HEK293 (cell line): ENCODE data around the gene MECR.
A peak's percentile ranks its signal among the peaks of the same experiment; 100 is the strongest.

Source experiments
- CTCF ChIA-PET: fragments of 350-600 bp; formaldehyde crosslinking; extraction: SDS; loops from one replicate; lab custom pipeline; 2021; ENCODE audit warnings: antibody characterized with exemption; lab: Yijun Ruan, JAX
- POLR2A ChIA-PET: fragments of 300-600 bp; formaldehyde crosslinking; extraction: SDS; loops from one replicate; lab custom pipeline; 2020; ENCODE audit warnings: antibody characterized with exemption, inconsistent platforms; lab: Yijun Ruan, JAX
- H3K27ac ChIP-seq: fragments of 200-500 bp; sonication (Bioruptor generic); 2 replicates; pipeline ENCODE4 v1.5.1; 2014; ENCODE audit warnings: low read depth, low read length, control low read depth, inconsistent platforms; ENCODE audit errors: extremely low read depth
- H3K36me3 ChIP-seq, 2 experiments: fragments of 200-500 bp in 1 of 2; sonication (Bioruptor generic) in 1 of 2; 1 replicate in 1 of 2; 2 replicates in 1 of 2; pipeline ENCODE4 v1.5.1; 2014 to 2017; ENCODE audit warnings: inconsistent platforms in 2 of 2, low read length in 2 of 2; ENCODE audit not compliant: control insufficient read depth in 2 of 2, insufficient read depth in 1 of 2
- H3K4me1 ChIP-seq: fragments of 200-500 bp; sonication (Bioruptor generic); 2 replicates; pipeline ENCODE4 v1.5.1; 2014; ENCODE audit warnings: mild to moderate bottlenecking, low read length, inconsistent platforms; ENCODE audit not compliant: control insufficient read depth, insufficient read depth
- H3K4me3 ChIP-seq: 2 replicates; pipeline ENCODE4 v1.5.1; 2011; ENCODE audit warnings: low read depth, mild to moderate bottlenecking, control low read depth, low read length, moderate library complexity
- H3K9me3 ChIP-seq: fragments of 200-500 bp; sonication (Bioruptor generic); 2 replicates; pipeline ENCODE4 v1.5.1; 2014; ENCODE audit warnings: low read depth, low read length, inconsistent platforms; ENCODE audit not compliant: control insufficient read depth, insufficient read depth
- FEZF1 ChIP-seq: fragments of 450-650 bp; formaldehyde crosslinking; IDR thresholded peaks from 2 replicates; pipeline ENCODE4 v1.5.1; 2016; ENCODE audit warnings: missing biosample characterization, missing genetic modification characterization
- KLF9 ChIP-seq: fragments of 450-650 bp; formaldehyde crosslinking; IDR thresholded peaks from 2 replicates; pipeline ENCODE4 v1.5.1; 2016; ENCODE audit warnings: missing biosample characterization, missing genetic modification characterization, low read depth
- OVOL3 ChIP-seq: fragments of 450-650 bp; formaldehyde crosslinking; IDR thresholded peaks from 2 replicates; pipeline ENCODE4 v1.5.1; 2016; ENCODE audit warnings: missing biosample characterization, missing genetic modification characterization
- SCRT1 ChIP-seq: fragments of 450-650 bp; formaldehyde crosslinking; IDR thresholded peaks from 2 replicates; pipeline ENCODE4 v1.5.1; 2016; ENCODE audit warnings: missing biosample characterization, missing genetic modification characterization, borderline replicate concordance
- SETDB1 ChIP-seq: IDR thresholded peaks from one replicate; pipeline ENCODE4 v1.6.1; 2017; ENCODE audit warnings: mild to moderate bottlenecking, low read length, moderate library complexity, mixed read lengths; ENCODE audit not compliant: insufficient read length
- SP2 ChIP-seq: fragments of 450-650 bp; formaldehyde crosslinking; IDR thresholded peaks from 2 replicates; pipeline ENCODE4 v1.5.1; 2016; ENCODE audit warnings: missing biosample characterization, missing genetic modification characterization
- SP7 ChIP-seq: fragments of 450-650 bp; formaldehyde crosslinking; IDR thresholded peaks from 2 replicates; pipeline ENCODE4 v1.5.1; 2016; ENCODE audit warnings: missing biosample characterization, missing genetic modification characterization
- TRIM28 ChIP-seq: IDR thresholded peaks from 2 replicates; pipeline ENCODE4 v1.6.1; 2011; ENCODE audit warnings: low read length, control low read depth, borderline replicate concordance
- ZNF175 ChIP-seq: fragments of 450-650 bp; formaldehyde crosslinking; IDR thresholded peaks from 2 replicates; pipeline ENCODE4 v1.5.1; 2016; ENCODE audit warnings: missing biosample characterization, missing genetic modification characterization
- ZNF223 ChIP-seq: fragments of 450-650 bp; formaldehyde crosslinking; IDR thresholded peaks from 2 replicates; pipeline ENCODE4 v1.5.1; 2016; ENCODE audit warnings: missing biosample characterization, missing genetic modification characterization
- ZNF37A ChIP-seq: fragments of 450-650 bp; IDR thresholded peaks from 2 replicates; pipeline ENCODE4 v1.5.1; 2018; ENCODE audit warnings: missing biosample characterization, missing genetic modification characterization
- ZNF416 ChIP-seq: fragments of 450-650 bp; formaldehyde crosslinking; IDR thresholded peaks from 2 replicates; pipeline ENCODE4 v1.5.1; 2016; ENCODE audit warnings: missing biosample characterization, missing genetic modification characterization
- ZNF561 ChIP-seq: fragments of 450-650 bp; IDR thresholded peaks from 2 replicates; pipeline ENCODE4 v1.5.1; 2018; ENCODE audit warnings: missing biosample characterization, missing genetic modification characterization, borderline replicate concordance
- ZNF664 ChIP-seq: fragments of 450-650 bp; formaldehyde crosslinking; IDR thresholded peaks from 2 replicates; pipeline ENCODE4 v1.5.1; 2016; ENCODE audit warnings: missing biosample characterization, missing genetic modification characterization
- ZNF747 ChIP-seq: fragments of 450-650 bp; formaldehyde crosslinking; IDR thresholded peaks from 2 replicates; pipeline ENCODE4 v1.5.1; 2016; ENCODE audit warnings: missing biosample characterization, missing genetic modification characterization
- ZNF791 ChIP-seq: fragments of 450-650 bp; formaldehyde crosslinking; IDR thresholded peaks from 2 replicates; pipeline ENCODE4 v1.5.1; 2016; ENCODE audit warnings: missing biosample characterization, missing genetic modification characterization
- ZNF837 ChIP-seq: fragments of 450-650 bp; formaldehyde crosslinking; IDR thresholded peaks from 2 replicates; pipeline ENCODE4 v1.5.1; 2016; ENCODE audit warnings: missing biosample characterization, missing genetic modification characterization
- TF ChIP-seq, protein P1 (sequence below): fragments of 450-650 bp; formaldehyde crosslinking; IDR thresholded peaks from 2 replicates; pipeline ENCODE4 v1.5.1; 2016; ENCODE audit warnings: missing biosample characterization, missing genetic modification characterization, low read depth
- TF ChIP-seq, protein P2 (sequence below): fragments of 450-650 bp; formaldehyde crosslinking; IDR thresholded peaks from 2 replicates; pipeline ENCODE4 v1.5.1; 2017; ENCODE audit warnings: missing biosample characterization, missing genetic modification characterization
- TF ChIP-seq, protein P3 (sequence below): fragments of 450-650 bp; formaldehyde crosslinking; IDR thresholded peaks from 2 replicates; pipeline ENCODE4 v1.5.1; 2016; ENCODE audit warnings: missing biosample characterization, missing genetic modification characterization
- TF ChIP-seq, protein P4 (sequence below): fragments of 450-650 bp; formaldehyde crosslinking; IDR thresholded peaks from 2 replicates; pipeline ENCODE4 v1.5.1; 2017; ENCODE audit warnings: missing biosample characterization, missing genetic modification characterization

Gene MECR

DNA sequence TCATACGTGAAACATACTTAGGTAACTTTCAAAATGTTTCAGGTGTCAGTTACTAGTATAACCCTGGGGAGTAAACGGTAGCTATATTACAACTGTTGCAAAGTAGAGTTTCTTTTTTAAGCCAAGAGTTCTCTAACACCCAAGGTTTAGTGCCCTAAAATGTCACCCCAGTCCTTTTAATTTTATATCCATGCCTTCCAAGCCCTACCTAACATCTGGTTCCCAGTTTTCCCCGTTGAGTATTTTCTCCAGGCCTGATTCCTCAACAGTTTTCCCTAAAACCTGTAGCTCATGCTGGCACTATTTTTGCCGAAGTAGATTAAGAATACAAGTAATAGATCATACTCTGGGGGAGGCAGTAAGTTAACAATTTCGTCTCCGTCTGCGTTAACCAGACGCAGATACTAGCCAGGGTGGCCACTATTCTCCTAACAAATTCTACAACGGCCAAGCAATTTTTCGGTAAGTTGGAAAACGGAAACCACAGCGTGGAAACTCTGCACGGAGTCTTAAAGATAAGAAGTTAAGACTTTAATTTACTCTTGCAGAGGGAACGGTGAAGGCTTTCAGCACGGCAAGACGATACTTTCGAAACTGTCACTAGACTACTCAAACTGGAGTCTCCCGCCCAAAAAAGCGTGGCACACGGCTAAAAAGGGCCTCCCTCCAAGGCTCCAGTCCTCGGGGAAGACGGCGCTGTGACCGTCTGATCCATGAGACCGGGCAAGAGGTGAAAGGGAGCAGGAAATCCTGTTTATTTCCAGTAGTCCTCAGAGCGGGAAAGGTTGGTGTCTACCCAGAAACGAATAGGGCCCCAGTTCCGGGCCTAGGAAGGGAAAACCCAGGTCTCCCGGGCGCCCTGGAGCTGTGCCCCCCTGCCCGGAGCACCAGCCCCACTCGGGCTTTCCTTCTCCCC, 50.0 kb downstream of the MECR start (continued):
- TF ChIP-seq, protein P1, sequence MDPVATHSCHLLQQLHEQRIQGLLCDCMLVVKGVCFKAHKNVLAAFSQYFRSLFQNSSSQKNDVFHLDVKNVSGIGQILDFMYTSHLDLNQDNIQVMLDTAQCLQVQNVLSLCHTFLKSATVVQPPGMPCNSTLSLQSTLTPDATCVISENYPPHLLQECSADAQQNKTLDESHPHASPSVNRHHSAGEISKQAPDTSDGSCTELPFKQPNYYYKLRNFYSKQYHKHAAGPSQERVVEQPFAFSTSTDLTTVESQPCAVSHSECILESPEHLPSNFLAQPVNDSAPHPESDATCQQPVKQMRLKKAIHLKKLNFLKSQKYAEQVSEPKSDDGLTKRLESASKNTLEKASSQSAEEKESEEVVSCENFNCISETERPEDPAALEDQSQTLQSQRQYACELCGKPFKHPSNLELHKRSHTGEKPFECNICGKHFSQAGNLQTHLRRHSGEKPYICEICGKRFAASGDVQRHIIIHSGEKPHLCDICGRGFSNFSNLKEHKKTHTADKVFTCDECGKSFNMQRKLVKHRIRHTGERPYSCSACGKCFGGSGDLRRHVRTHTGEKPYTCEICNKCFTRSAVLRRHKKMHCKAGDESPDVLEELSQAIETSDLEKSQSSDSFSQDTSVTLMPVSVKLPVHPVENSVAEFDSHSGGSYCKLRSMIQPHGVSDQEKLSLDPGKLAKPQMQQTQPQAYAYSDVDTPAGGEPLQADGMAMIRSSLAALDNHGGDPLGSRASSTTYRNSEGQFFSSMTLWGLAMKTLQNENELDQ (tag by site-specific recombination): no peak
- TF ChIP-seq, protein P2, sequence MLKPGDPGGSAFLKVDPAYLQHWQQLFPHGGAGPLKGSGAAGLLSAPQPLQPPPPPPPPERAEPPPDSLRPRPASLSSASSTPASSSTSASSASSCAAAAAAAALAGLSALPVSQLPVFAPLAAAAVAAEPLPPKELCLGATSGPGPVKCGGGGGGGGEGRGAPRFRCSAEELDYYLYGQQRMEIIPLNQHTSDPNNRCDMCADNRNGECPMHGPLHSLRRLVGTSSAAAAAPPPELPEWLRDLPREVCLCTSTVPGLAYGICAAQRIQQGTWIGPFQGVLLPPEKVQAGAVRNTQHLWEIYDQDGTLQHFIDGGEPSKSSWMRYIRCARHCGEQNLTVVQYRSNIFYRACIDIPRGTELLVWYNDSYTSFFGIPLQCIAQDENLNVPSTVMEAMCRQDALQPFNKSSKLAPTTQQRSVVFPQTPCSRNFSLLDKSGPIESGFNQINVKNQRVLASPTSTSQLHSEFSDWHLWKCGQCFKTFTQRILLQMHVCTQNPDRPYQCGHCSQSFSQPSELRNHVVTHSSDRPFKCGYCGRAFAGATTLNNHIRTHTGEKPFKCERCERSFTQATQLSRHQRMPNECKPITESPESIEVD (tag by site-specific recombination): no peak
- TF ChIP-seq, protein P3, sequence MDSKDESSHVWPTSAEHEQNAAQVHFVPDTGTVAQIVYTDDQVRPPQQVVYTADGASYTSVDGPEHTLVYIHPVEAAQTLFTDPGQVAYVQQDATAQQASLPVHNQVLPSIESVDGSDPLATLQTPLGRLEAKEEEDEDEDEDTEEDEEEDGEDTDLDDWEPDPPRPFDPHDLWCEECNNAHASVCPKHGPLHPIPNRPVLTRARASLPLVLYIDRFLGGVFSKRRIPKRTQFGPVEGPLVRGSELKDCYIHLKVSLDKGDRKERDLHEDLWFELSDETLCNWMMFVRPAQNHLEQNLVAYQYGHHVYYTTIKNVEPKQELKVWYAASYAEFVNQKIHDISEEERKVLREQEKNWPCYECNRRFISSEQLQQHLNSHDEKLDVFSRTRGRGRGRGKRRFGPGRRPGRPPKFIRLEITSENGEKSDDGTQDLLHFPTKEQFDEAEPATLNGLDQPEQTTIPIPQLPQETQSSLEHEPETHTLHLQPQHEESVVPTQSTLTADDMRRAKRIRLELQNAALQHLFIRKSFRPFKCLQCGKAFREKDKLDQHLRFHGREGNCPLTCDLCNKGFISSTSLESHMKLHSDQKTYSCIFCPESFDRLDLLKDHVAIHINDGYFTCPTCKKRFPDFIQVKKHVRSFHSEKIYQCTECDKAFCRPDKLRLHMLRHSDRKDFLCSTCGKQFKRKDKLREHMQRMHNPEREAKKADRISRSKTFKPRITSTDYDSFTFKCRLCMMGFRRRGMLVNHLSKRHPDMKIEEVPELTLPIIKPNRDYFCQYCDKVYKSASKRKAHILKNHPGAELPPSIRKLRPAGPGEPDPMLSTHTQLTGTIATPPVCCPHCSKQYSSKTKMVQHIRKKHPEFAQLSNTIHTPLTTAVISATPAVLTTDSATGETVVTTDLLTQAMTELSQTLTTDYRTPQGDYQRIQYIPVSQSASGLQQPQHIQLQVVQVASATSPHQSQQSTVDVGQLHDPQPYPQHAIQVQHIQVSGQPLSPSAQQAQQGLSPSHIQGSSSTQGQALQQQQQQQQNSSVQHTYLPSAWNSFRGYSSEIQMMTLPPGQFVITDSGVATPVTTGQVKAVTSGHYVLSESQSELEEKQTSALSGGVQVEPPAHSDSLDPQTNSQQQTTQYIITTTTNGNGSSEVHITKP (tag by site-specific recombination): no peak
- TF ChIP-seq, protein P4, sequence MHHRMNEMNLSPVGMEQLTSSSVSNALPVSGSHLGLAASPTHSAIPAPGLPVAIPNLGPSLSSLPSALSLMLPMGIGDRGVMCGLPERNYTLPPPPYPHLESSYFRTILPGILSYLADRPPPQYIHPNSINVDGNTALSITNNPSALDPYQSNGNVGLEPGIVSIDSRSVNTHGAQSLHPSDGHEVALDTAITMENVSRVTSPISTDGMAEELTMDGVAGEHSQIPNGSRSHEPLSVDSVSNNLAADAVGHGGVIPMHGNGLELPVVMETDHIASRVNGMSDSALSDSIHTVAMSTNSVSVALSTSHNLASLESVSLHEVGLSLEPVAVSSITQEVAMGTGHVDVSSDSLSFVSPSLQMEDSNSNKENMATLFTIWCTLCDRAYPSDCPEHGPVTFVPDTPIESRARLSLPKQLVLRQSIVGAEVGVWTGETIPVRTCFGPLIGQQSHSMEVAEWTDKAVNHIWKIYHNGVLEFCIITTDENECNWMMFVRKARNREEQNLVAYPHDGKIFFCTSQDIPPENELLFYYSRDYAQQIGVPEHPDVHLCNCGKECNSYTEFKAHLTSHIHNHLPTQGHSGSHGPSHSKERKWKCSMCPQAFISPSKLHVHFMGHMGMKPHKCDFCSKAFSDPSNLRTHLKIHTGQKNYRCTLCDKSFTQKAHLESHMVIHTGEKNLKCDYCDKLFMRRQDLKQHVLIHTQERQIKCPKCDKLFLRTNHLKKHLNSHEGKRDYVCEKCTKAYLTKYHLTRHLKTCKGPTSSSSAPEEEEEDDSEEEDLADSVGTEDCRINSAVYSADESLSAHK (tag by site-specific recombination): no peak
- TF ChIP-seq SP2 (tag by site-specific recombination) (0 out of 2 replicates have a peak, but pooled peaks have one; percentile 2), KLF9 (tag by site-specific recombination) (no peak), ZNF416 (no peak), ZNF223 (tag by site-specific recombination) (no peak), ZNF175 (tag by site-specific recombination) (no peak), ZNF37A (no peak), ZNF837 (tag by site-specific recombination) (no peak)

DNA sequence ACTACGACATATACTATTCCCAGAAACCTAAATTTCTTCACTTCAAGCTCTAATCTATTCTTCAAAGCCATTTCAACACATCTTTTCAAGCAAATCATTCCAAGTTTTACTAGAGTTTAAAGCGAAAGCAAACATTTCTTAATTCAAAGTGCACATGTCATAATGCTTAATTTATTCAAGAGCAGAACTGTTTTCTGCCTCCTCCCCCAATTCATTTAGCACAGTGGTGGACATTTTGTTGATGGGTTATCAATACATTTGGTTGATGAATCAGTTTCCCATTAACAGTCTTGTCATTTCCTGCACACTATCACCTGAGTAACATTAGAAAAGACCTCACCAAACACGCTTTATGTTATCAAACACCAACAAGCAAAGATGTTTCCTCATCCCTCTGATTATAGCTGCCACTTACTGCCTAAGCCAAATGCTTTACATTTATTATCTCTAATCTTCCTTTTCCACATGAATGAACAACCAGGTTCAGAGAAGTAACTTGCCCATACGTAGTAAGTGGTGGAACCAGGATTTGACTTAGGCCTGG, 51.0 kb downstream of the MECR start:
- peak overlapping the region; percentile 100 for H3K4me3 ChIP-seq
- peaks cover 6% of the 10 kb centered on the region; the same call in 1 of the 2 replicates for H3K4me1 ChIP-seq
- peaks cover 0 to 19% of the 10 kb centered on the region in 2 experiments; a peak in 2 of 3 replicates for H3K36me3 ChIP-seq
- CTCF ChIA-PET: interaction anchor here (0.6 to 5.8 kb wide), 5 partner anchors 18 to 464 kb away, joined by 3 to 44 read pairs (median 5); no protein-coding TSS in a partner anchor
- no peaks in the 10 kb centered on the region for H3K9me3 ChIP-seq
- POLR2A ChIA-PET: interaction anchor here (2.1 to 3.6 kb wide), 3 partner anchors 9 to 51 kb away, joined by 7 to 30 read pairs (median 16); partner anchors contain the start of gene MECR
- no peak overlapping the region for H3K27ac ChIP-seq
- TF ChIP-seq OVOL3 (no peak), FEZF1 (peak; percentile 69), SP7 (tag by site-specific recombination) (peak; percentile 57), SCRT1 (tag by site-specific recombination) (no peak), ZNF664 (no peak), ZNF791 (tag by site-specific recombination) (no peak), TRIM28 (peak; percentile 74), ZNF747 (no peak), SETDB1 (no peak), ZNF561 (no peak)
- TF ChIP-seq, protein P2 (tag by site-specific recombination): peak; percentile 52; the same call in 1 of the 2 replicates
